HEK293 (cell line): ENCODE measurements around the gene ZHX3.
A peak's percentile ranks its signal among the peaks of the same experiment; 100 is the strongest.

Experiments
- CTCF ChIA-PET: fragments of 350-600 bp; formaldehyde crosslinking; extraction: SDS; loops from one replicate; lab custom pipeline; 2021; ENCODE audit warnings: antibody characterized with exemption; lab: Yijun Ruan, JAX
- POLR2A ChIA-PET: fragments of 300-600 bp; formaldehyde crosslinking; extraction: SDS; loops from one replicate; lab custom pipeline; 2020; ENCODE audit warnings: antibody characterized with exemption, inconsistent platforms; lab: Yijun Ruan, JAX
- H3K27ac ChIP-seq: fragments of 200-500 bp; sonication (Bioruptor generic); 2 replicates; pipeline ENCODE4 v1.5.1; 2014; ENCODE audit warnings: low read depth, low read length, control low read depth, inconsistent platforms; ENCODE audit errors: extremely low read depth
- H3K36me3 ChIP-seq, 2 experiments: fragments of 200-500 bp in 1 of 2; sonication (Bioruptor generic) in 1 of 2; 1 replicate in 1 of 2; 2 replicates in 1 of 2; pipeline ENCODE4 v1.5.1; 2014 to 2017; ENCODE audit warnings: inconsistent platforms in 2 of 2, low read length in 2 of 2; ENCODE audit not compliant: control insufficient read depth in 2 of 2, insufficient read depth in 1 of 2
- H3K4me1 ChIP-seq: fragments of 200-500 bp; sonication (Bioruptor generic); 2 replicates; pipeline ENCODE4 v1.5.1; 2014; ENCODE audit warnings: mild to moderate bottlenecking, low read length, inconsistent platforms; ENCODE audit not compliant: control insufficient read depth, insufficient read depth
- H3K4me3 ChIP-seq: 2 replicates; pipeline ENCODE4 v1.5.1; 2011; ENCODE audit warnings: low read depth, mild to moderate bottlenecking, control low read depth, low read length, moderate library complexity
- H3K9me3 ChIP-seq: fragments of 200-500 bp; sonication (Bioruptor generic); 2 replicates; pipeline ENCODE4 v1.5.1; 2014; ENCODE audit warnings: low read depth, low read length, inconsistent platforms; ENCODE audit not compliant: control insufficient read depth, insufficient read depth
- ATF2 ChIP-seq: fragments of 450-650 bp; formaldehyde crosslinking; IDR thresholded peaks from 2 replicates; pipeline ENCODE4 v1.5.1; 2016; ENCODE audit warnings: missing biosample characterization, missing genetic modification characterization, low read depth
- GLI2 ChIP-seq: fragments of 450-650 bp; formaldehyde crosslinking; IDR thresholded peaks from 2 replicates; pipeline ENCODE4; 2017; ENCODE audit warnings: missing biosample characterization, missing genetic modification characterization, low read depth, borderline replicate concordance
- GLI4 ChIP-seq: fragments of 450-650 bp; formaldehyde crosslinking; IDR thresholded peaks from 2 replicates; pipeline ENCODE4 v1.5.1; 2016; ENCODE audit warnings: missing biosample characterization, missing genetic modification characterization
- HIC1 ChIP-seq: fragments of 450-650 bp; formaldehyde crosslinking; IDR thresholded peaks from 2 replicates; pipeline ENCODE4 v1.5.1; 2016; ENCODE audit warnings: missing biosample characterization, missing genetic modification characterization
- REST ChIP-seq: fragments of 450-650 bp; formaldehyde crosslinking; IDR thresholded peaks from 2 replicates; pipeline ENCODE4 v1.5.1; 2016; ENCODE audit warnings: missing biosample characterization, missing genetic modification characterization
- SALL2 ChIP-seq: fragments of 450-650 bp; formaldehyde crosslinking; IDR thresholded peaks from 2 replicates; pipeline ENCODE4 v1.5.0; 2017; ENCODE audit warnings: missing biosample characterization, mild to moderate bottlenecking, missing genetic modification characterization, borderline replicate concordance
- ZBTB7A ChIP-seq: fragments of 450-650 bp; formaldehyde crosslinking; IDR thresholded peaks from 2 replicates; pipeline ENCODE4 v1.5.1; 2016; ENCODE audit warnings: low read depth, missing biosample characterization, missing genetic modification characterization
- ZFP37 ChIP-seq: fragments of 450-650 bp; formaldehyde crosslinking; IDR thresholded peaks from 2 replicates; pipeline ENCODE4 v1.5.1; 2016; ENCODE audit warnings: missing biosample characterization, missing genetic modification characterization
- ZNF112 ChIP-seq: fragments of 450-650 bp; formaldehyde crosslinking; IDR thresholded peaks from 2 replicates; pipeline ENCODE4 v1.5.0; 2017; ENCODE audit warnings: missing biosample characterization, missing genetic modification characterization
- ZNF175 ChIP-seq: fragments of 450-650 bp; formaldehyde crosslinking; IDR thresholded peaks from 2 replicates; pipeline ENCODE4 v1.5.1; 2016; ENCODE audit warnings: missing biosample characterization, missing genetic modification characterization
- ZNF239 ChIP-seq: fragments of 450-650 bp; formaldehyde crosslinking; IDR thresholded peaks from 2 replicates; pipeline ENCODE4 v1.5.1; 2016; ENCODE audit warnings: missing biosample characterization, missing genetic modification characterization
- ZNF362 ChIP-seq: fragments of 450-650 bp; formaldehyde crosslinking; IDR thresholded peaks from 2 replicates; pipeline ENCODE4 v1.5.1; 2016; ENCODE audit warnings: missing biosample characterization, missing genetic modification characterization
- ZNF600 ChIP-seq: fragments of 450-650 bp; formaldehyde crosslinking; IDR thresholded peaks from 2 replicates; pipeline ENCODE4 v1.5.1; 2016; ENCODE audit warnings: missing biosample characterization, missing genetic modification characterization
- ZNF660 ChIP-seq: fragments of 450-650 bp; IDR thresholded peaks from 2 replicates; pipeline ENCODE4 v1.5.1; 2018; ENCODE audit warnings: missing biosample characterization, mild to moderate bottlenecking, missing genetic modification characterization
- ZNF670 ChIP-seq: fragments of 450-650 bp; formaldehyde crosslinking; IDR thresholded peaks from 2 replicates; pipeline ENCODE4 v1.5.1; 2016; ENCODE audit warnings: missing biosample characterization, missing genetic modification characterization, low read depth
- ZNF785 ChIP-seq: fragments of 450-650 bp; formaldehyde crosslinking; IDR thresholded peaks from 2 replicates; pipeline ENCODE4 v1.5.1; 2016; ENCODE audit warnings: missing biosample characterization, missing genetic modification characterization
- ZSCAN30 ChIP-seq: fragments of 450-650 bp; IDR thresholded peaks from 2 replicates; pipeline ENCODE4 v1.5.1; 2018; ENCODE audit warnings: missing biosample characterization, mild to moderate bottlenecking, missing genetic modification characterization, moderate library complexity

ZHX3 gene

GRCh38 chr20:41360831-41361756 is 43.6 kb upstream of the ZHX3 start:
- H3K9me3 ChIP-seq: no peaks in the 10 kb centered on the region
- H3K4me3 ChIP-seq: no peak overlapping the region
- no peak for TF ChIP-seq ZNF112 (tag by site-specific recombination)
- TF ChIP-seq REST: peak; percentile 69
- peaks cover 0 to 74% of the 10 kb centered on the region in 2 experiments; a peak in 2 of 3 replicates for H3K36me3 ChIP-seq
- POLR2A ChIA-PET: no interaction called here
- no peaks in the 10 kb centered on the region for H3K4me1 ChIP-seq
- CTCF ChIA-PET: interaction anchor here (1.0 kb wide), 1 partner anchor 226 kb away, joined by 3 read pairs; no protein-coding TSS in a partner anchor
- H3K27ac ChIP-seq: no peak overlapping the region

- Histone ChIP-seq H3K36me3 (peaks cover 0 to 84% of the 10 kb centered on the region in 2 experiments; a peak in 2 of 3 replicates), H3K9me3 (no peaks in the 10 kb centered on the region), H3K4me1 (no peaks in the 10 kb centered on the region), H3K27ac (no peak overlapping the region), H3K4me3 (no peak overlapping the region)
- ChIA-PET CTCF (no interaction called here), POLR2A (no interaction called here)
- TF ChIP-seq ZNF600 (0 out of 2 replicates have a peak, but pooled peaks have one; percentile 12), ZNF362 (tag by site-specific recombination) (no peak)
These were observed 42.0 kb upstream of the ZHX3 start for GRCh38 chr20:41359541-41360011.

GRCh38 chr20:41358717-41359116 is 41.2 kb upstream of the ZHX3 start:
- no peaks in the 10 kb centered on the region for H3K4me1 ChIP-seq
- POLR2A ChIA-PET: no interaction called here

More at GRCh38 chr20:41358717-41359116, 41.2 kb upstream of the ZHX3 start:
- Histone ChIP-seq H3K36me3 (peaks cover 0 to 80% of the 10 kb centered on the region in 2 experiments; a peak in 2 of 3 replicates), H3K4me3 (no peak overlapping the region), H3K9me3 (no peaks in the 10 kb centered on the region), H3K27ac (no peak overlapping the region)
- no peak for TF ChIP-seq GLI4 (tag by site-specific recombination)
- no peak for TF ChIP-seq ZBTB7A (tag by site-specific recombination)
- no peak for TF ChIP-seq ZNF175 (tag by site-specific recombination)
- no peak for TF ChIP-seq ZNF785
- no peak for TF ChIP-seq SALL2
- no peak for TF ChIP-seq ZNF660 (tag by site-specific recombination)
- no peak for TF ChIP-seq ZNF670
- TF ChIP-seq ZSCAN30 (tag by site-specific recombination): no peak
- no peak for TF ChIP-seq ATF2 (tag by site-specific recombination)
- no peak for TF ChIP-seq HIC1 (tag by site-specific recombination)
- TF ChIP-seq ZNF239 (tag by site-specific recombination): no peak
- no peak for TF ChIP-seq ZFP37
- TF ChIP-seq GLI2: no peak
- CTCF ChIA-PET: no interaction called here
